K562 (cell line): ENCODE measurements around the gene DTNA. TPM values are rescaled to one million over a fixed set of nuclear protein-coding genes. Genes with fewer than 3 reads are reported as not detected.

Experiments used
- ATAC-seq: fragments of 200-7000 bp; cut with Tn5 transposase; 3 replicates; pipeline ENCODE4 v1.9.1; 2020; ENCODE audit warnings: moderate library complexity
- BruUV-seq: library from RNA; stranded (reverse); fragments of 400-500 nt; replicated peaks from 2 replicates; lab custom pipeline; 2021; lab: Mats Ljungman, UMichigan
- CTCF ChIA-PET: fragments of 300-600 bp; formaldehyde crosslinking; extraction: SDS; loops from one replicate; lab custom pipeline; 2021; ENCODE audit warnings: low intra/inter-chr PET ratio; lab: Yijun Ruan, JAX
- POLR2A ChIA-PET: fragments of 300-600, 350-650 bp; sonication (Branson Sonifier 250); formaldehyde crosslinking; extraction: SDS; loops from one replicate; lab custom pipeline; 2021; ENCODE audit warnings: antibody characterized with exemption, inconsistent platforms; lab: Yijun Ruan, JAX
- DNase-seq, 4 experiments: peaks; one replicate each; pipeline versions ENCODE4 v3.0.0 to v3.0.0-alpha.2; 2011 to 2018; ENCODE audit warnings: low spot score in 3 of 4, mixed read lengths in 3 of 4; ENCODE audit errors: extremely low read depth in 1 of 4
- FAIRE-seq: peaks from 2 replicates; lab custom pipeline; 2011; peaks lifted over from hg19 to GRCh38; lab: Jason Lieb, UNC
- H2AFZ ChIP-seq: 2 replicates; pipeline ENCODE4 v1.6.0; 2011; ENCODE audit warnings: low read depth, low read length, control low read depth, inconsistent platforms
- H3K27ac ChIP-seq: fragments of 200-600 bp; 3 replicates; pipeline ENCODE4 v1.8.0; 2011; ENCODE audit warnings: low read depth, mild to moderate bottlenecking, control low read depth, inconsistent platforms, low read length, moderate library complexity, mixed read lengths; ENCODE audit errors: extremely low read depth
- H3K27me3 ChIP-seq, 2 experiments: fragments of 300-600 bp in 1 of 2; 2 replicates in 1 of 2; 3 replicates in 1 of 2; pipeline versions ENCODE4 v1.6.0 to v1.8.0; 2011; ENCODE audit warnings: inconsistent platforms in 2 of 2, low read length in 2 of 2, mild to moderate bottlenecking in 1 of 2, mixed read lengths in 1 of 2, moderate library complexity in 1 of 2; ENCODE audit not compliant: control insufficient read depth in 2 of 2, insufficient read depth in 2 of 2
- H3K36me3 ChIP-seq: fragments of 300-600 bp; 3 replicates; pipeline ENCODE4 v1.8.0; 2011; ENCODE audit warnings: mild to moderate bottlenecking, low read length, inconsistent platforms; ENCODE audit not compliant: control insufficient read depth, insufficient read depth
- H3K4me1 ChIP-seq, 2 experiments: fragments of 200-600 bp in 1 of 2; replicated peaks in 1 of 2; 2 replicates in 1 of 2; 3 replicates in 1 of 2; pipeline versions ENCODE4 v1.5.1 to v1.8.0; 2011; ENCODE audit warnings: inconsistent platforms in 2 of 2, low read length in 2 of 2, mild to moderate bottlenecking in 1 of 2, mixed read lengths in 1 of 2, moderate library complexity in 1 of 2; ENCODE audit not compliant: control insufficient read depth in 2 of 2, insufficient read depth in 2 of 2
- H3K4me2 ChIP-seq: 2 replicates; pipeline ENCODE4 v1.6.1; 2011; ENCODE audit warnings: low read length, control low read depth, inconsistent platforms, mixed read lengths; ENCODE audit not compliant: insufficient read depth
- H3K4me3 ChIP-seq: fragments of 200-600 bp; sonication (generic), shearing (Covaris generic); 2 replicates; pipeline ENCODE4 v1.5.1; 2016; ENCODE audit warnings: control low read depth, inconsistent platforms
- H3K79me2 ChIP-seq: fragments of 200-600 bp; 3 replicates; pipeline ENCODE4 v1.8.0; 2011; ENCODE audit warnings: low read length, inconsistent platforms; ENCODE audit not compliant: control insufficient read depth, insufficient read depth
- H3K9ac ChIP-seq, 2 experiments: 2 replicates each; pipeline versions ENCODE4 v1.6.0 to v1.6.1; 2011; ENCODE audit warnings: low read depth in 2 of 2, low read length in 2 of 2, control low read depth in 1 of 2, inconsistent platforms in 1 of 2, mild to moderate bottlenecking in 1 of 2, mixed read lengths in 1 of 2; ENCODE audit not compliant: insufficient read depth in 1 of 2
- H3K9me1 ChIP-seq: one replicate; pipeline ENCODE4 v1.6.0; 2011; ENCODE audit warnings: inconsistent platforms, mild to moderate bottlenecking, low read length, moderate library complexity; ENCODE audit not compliant: control insufficient read depth, insufficient read depth
- H3K9me3 ChIP-seq: replicated peaks from 2 replicates; pipeline ENCODE4 v1.5.1; 2011; ENCODE audit warnings: low read depth, low read length, inconsistent platforms; ENCODE audit not compliant: control insufficient read depth, insufficient read depth
- H4K20me1 ChIP-seq: replicated peaks from 2 replicates; pipeline ENCODE4 v1.6.1; 2011; ENCODE audit warnings: low read length, inconsistent platforms, mixed read lengths; ENCODE audit not compliant: control insufficient read depth, insufficient read depth
- ATF1 ChIP-seq, 2 experiments: fragments of 450-650 bp in 1 of 2; IDR thresholded peaks; 2 replicates each; pipeline ENCODE4 v1.6.1; 2016; ENCODE audit warnings: missing compliant biosample characterization in 1 of 2, missing genetic modification characterization in 1 of 2
- BCL6 ChIP-seq: fragments of 250-450 bp; sonication (Bioruptor Pico); IDR thresholded peaks from 2 replicates; pipeline ENCODE4 v1.4.0; 2020
- CCNT2 ChIP-seq: IDR thresholded peaks from 2 replicates; pipeline ENCODE4 v1.6.1; 2011; ENCODE audit warnings: borderline replicate concordance, low read depth, mild to moderate bottlenecking, moderate library complexity, mixed read lengths, low read length; ENCODE audit not compliant: insufficient read length; ENCODE audit errors: extremely low read depth
- CHD4 ChIP-seq: fragments of 200-600 bp; sonication (generic); IDR thresholded peaks from 3 replicates; pipeline ENCODE4 v1.6.1; 2012; ENCODE audit warnings: low read depth, mild to moderate bottlenecking, mixed read lengths, low read length, inconsistent platforms; ENCODE audit not compliant: insufficient read depth, insufficient replicate concordance, poor library complexity, severe bottlenecking
- FOXP1 ChIP-seq: sonication (generic); formaldehyde crosslinking; IDR thresholded peaks from 2 replicates; pipeline ENCODE4 v1.8.0; 2022; ENCODE audit warnings: mild to moderate bottlenecking, missing genetic modification reagents
- GABPA ChIP-seq: fragments of 200-800 bp; sonication (Bioruptor generic); conservative IDR thresholded peaks from 2 replicates; pipeline ENCODE4 v1.6.1; 2016; ENCODE audit warnings: low read depth, missing genetic modification characterization, missing compliant biosample characterization
- HCFC1 ChIP-seq: IDR thresholded peaks from 2 replicates; pipeline ENCODE4 v1.6.1; 2012; ENCODE audit warnings: low read depth, low read length, improper control_type of control experiment
- NRF1 ChIP-seq, 2 experiments: fragments of 450-650 bp; IDR thresholded peaks in 1 of 2; conservative IDR thresholded peaks in 1 of 2; 2 replicates each; pipeline ENCODE4 v1.6.1; 2014; ENCODE audit warnings: mild to moderate bottlenecking in 2 of 2
- ZNF175 ChIP-seq: fragments of 200-800 bp; sonication (Bioruptor generic); IDR thresholded peaks from 2 replicates; pipeline ENCODE4 v1.6.1; 2016; ENCODE audit warnings: low read depth, mild to moderate bottlenecking, missing genetic modification characterization, missing compliant biosample characterization
- ZNF3 ChIP-seq: fragments of 250-450 bp; sonication (Bioruptor Pico); IDR thresholded peaks from 2 replicates; pipeline ENCODE4 v1.5.0; 2021; ENCODE audit warnings: mild to moderate bottlenecking, moderate library complexity
- ZNF589 ChIP-seq: fragments of 200-800 bp; sonication (Bioruptor generic); IDR thresholded peaks from 2 replicates; pipeline ENCODE4 v1.6.1; 2016; ENCODE audit warnings: low read depth, missing genetic modification characterization, missing compliant biosample characterization
- ZNF77 ChIP-seq: fragments of 250-450 bp; sonication (Bioruptor Pico); IDR thresholded peaks from 2 replicates; pipeline ENCODE4 v1.5.0; 2020
- WGBS: fragments of 100-300 bp; shearing (Covaris generic); methylation state at CpG from one replicate; pipeline ENCODE4 v1.1.6; 2016; ENCODE audit warnings: low coverage, mixed read lengths; ENCODE audit not compliant: insufficient coverage; ENCODE audit errors: missing lambda C conversion rate; 5-methylcytosine and 5-hydroxymethylcytosine counted together
- in situ Hi-C: fragments of 300-500 bp; cut with MboI; formaldehyde crosslinking; loops from 4 replicates; pipeline ENCODE4 v1.15.0; 2018; ENCODE audit warnings: inconsistent platforms, mixed read lengths
- intact Hi-C: fragments of 100-400 bp; cut with micrococcal nuclease; formaldehyde crosslinking; loops from 2 replicates; pipeline ENCODE4 v1.14.2; 2022
- polyA plus RNA-seq, 8 experiments: library from polyadenylated mRNA; depleted of rRNA in 4 of 8; stranded (reverse) in 5 of 8; unstranded in 3 of 8; fragments of >200 nt; fragmentation: Nextera tagmentation in 2 of 8; fragmentation: Illumina TruSeq in 1 of 8; extraction: Ambion mirVana in 2 of 8; extraction: Trizol in 1 of 8; gene quantifications; 2 replicates each; pipeline versions ENCODE4 v1.2.1 to v1.2.3, GENCODE V29; 2011 to 2014; ENCODE audit warnings: inconsistent platforms in 1 of 8, missing spikeins in 1 of 8
- total RNA-seq, 7 experiments: library from RNA; depleted of rRNA in 6 of 7; stranded (reverse); fragments of >200 nt in 6 of 7; fragmentation: Illumina TruSeq in 2 of 7; extraction: Trizol in 2 of 7; gene quantifications; 2 replicates each; pipeline versions ENCODE4 v1.2.1 to v1.2.3, GENCODE V29; 2011 to 2021; ENCODE audit warnings: low replicate concordance in 1 of 7

Gene DTNA
- total and polyA plus RNA-seq, 9 of the 15 experiments (the other 6 are each of a cell fraction or from before 2014, with no cell fraction given), result 0.07 to 2.4 (median 0.22) TPM; not detected in 2

DNA sequence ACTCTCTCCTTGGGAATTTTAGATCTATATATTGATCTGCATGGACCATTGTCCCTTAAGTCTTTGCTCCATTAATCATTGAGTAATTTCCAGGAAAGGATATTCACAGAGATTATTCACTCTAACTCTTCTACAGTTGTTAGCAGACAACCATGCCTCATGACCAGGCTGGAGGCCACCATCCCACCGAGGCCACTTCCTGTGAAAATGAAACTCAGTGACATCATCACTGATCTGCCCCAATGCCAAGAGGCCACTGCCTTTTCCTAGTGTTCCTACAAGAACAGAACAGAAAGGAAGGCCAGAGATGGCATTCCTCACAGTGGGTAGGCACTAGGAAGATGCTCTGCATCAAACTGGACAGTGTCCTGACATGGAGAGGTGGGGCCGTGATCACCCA is 161.3 kb downstream of the DTNA start:
- no TSS peak for BruUV-seq
- DNase-seq, result no peak

DNA sequence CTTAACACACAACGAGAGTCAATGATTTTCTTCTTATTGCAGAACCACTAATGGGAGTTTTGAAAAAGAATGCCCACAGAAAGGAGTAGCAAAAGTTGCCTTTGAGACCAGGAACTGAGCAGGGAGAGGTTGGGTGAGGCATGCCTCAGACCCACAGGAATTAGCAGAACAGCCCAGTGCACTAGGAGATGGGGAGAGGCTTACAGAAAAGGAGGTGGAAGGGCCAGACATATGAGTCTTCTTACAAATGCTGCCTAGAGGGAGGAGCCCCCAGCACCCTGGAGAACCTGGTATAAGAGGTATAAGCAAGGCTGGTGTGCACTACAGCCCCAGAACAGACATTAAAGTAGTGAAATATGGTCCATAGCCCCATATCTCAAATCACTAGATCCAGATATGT is 162.0 kb downstream of the DTNA start:
- Histone ChIP-seq H3K4me1 (no peaks in the 10 kb centered on the region), H3K79me2 (no peaks in the 10 kb centered on the region), H3K9me1 (no peaks in the 10 kb centered on the region), H3K9ac (no peak overlapping the region), H3K36me3 (no peaks in the 10 kb centered on the region), H4K20me1 (no peaks in the 10 kb centered on the region), H3K27ac (no peak overlapping the region), H3K27me3 (no peaks in the 10 kb centered on the region), H3K4me3 (no peak overlapping the region), H3K9me3 (no peaks in the 10 kb centered on the region), H2AFZ (no peak overlapping the region)
- intact Hi-C loops, result no loop called here
- ATAC-seq, result no peak
- WGBS, result 0% methylated on average over 1 of the region's 1 CpG
- POLR2A ChIA-PET, result no interaction called here
- no peak for DNase-seq
- no peak for FAIRE-seq
- CTCF ChIA-PET, result no interaction called here
- TF ChIP-seq CCNT2 (no peak), ZNF3 (CRISPR knock-in tag) (no peak), ZNF77 (CRISPR knock-in tag) (no peak), HCFC1 (no peak), NRF1 (conservative IDR thresholded peaks at IDR 0.05 in 1 of 2, IDR thresholded peaks at IDR 0.05 in 1 of 2) (no peak)
- TF ChIP-seq, all 486 proteins: peak for 0
- no TSS peak for BruUV-seq
- H3K4me2 ChIP-seq, result no peak overlapping the region
- in situ Hi-C loops, result no loop called here

More for the DNA sequence above, 161.3 kb downstream of the DTNA start:
- no peak overlapping the region for H3K4me2 ChIP-seq
- no peaks in the 10 kb centered on the region for H3K27me3 ChIP-seq
- FAIRE-seq (no peak), ATAC-seq (no peak)
- no peaks in the 10 kb centered on the region for H4K20me1 ChIP-seq
- no peak overlapping the region for H3K9ac ChIP-seq
- H3K9me1 ChIP-seq, result no peaks in the 10 kb centered on the region
- no peaks in the 10 kb centered on the region for H3K9me3 ChIP-seq
- TF ChIP-seq ZNF175 (CRISPR knock-in tag) (0 out of 2 replicates have a peak, but pooled peaks have one; percentile 22), ZNF589 (CRISPR knock-in tag) (0 out of 2 replicates have a peak, but pooled peaks have one; percentile 45), ATF1 (CRISPR knock-in tag; IDR thresholded peaks at IDR 0.05) (no peak), ATF1 (tag; IDR thresholded peaks at IDR 0.05) (0 out of 2 replicates have a peak, but pooled peaks have one; percentile 24), FOXP1 (no peak), GABPA (tag) (peak; percentile 63), BCL6 (CRISPR knock-in tag) (no peak), CHD4 (no peak)
- POLR2A ChIA-PET, result no interaction called here
- no peak overlapping the region for H3K27ac ChIP-seq
- H3K79me2 ChIP-seq, result no peaks in the 10 kb centered on the region
- in situ Hi-C loops, result no loop called here
- CTCF ChIA-PET, result no interaction called here
- no peaks in the 10 kb centered on the region for H3K36me3 ChIP-seq
- intact Hi-C loops, result no loop called here
- H3K4me3 ChIP-seq, result no peak overlapping the region
- no peaks in the 10 kb centered on the region for H3K4me1 ChIP-seq
- WGBS, result 6% methylated on average over 2 of the region's 2 CpGs
- H2AFZ ChIP-seq, result no peak overlapping the region
